GM23338 (cell line): ENCODE measurements around the gene GET4. TPM values are rescaled to one million over a fixed set of nuclear protein-coding genes. Genes with fewer than 3 reads are reported as not detected.

ENCODE experiments used
- polyA plus RNA-seq: library from polyadenylated mRNA; unstranded; fragments of >200 nt; fragmentation: Nextera tagmentation; extraction: Ambion mirVana; gene quantifications from 2 replicates; pipeline ENCODE4 v1.2.1, GENCODE V29; 2016
- total RNA-seq: library from RNA; depleted of rRNA; stranded (reverse); fragments of >200 nt; shearing (Covaris generic); gene quantifications from 2 replicates; pipeline ENCODE4 v1.2.3, GENCODE V29; 2014; rRNA removed
- TF ChIP-seq, protein P1 (sequence below), 2 experiments: fragments of 200-600 bp in 1 of 2; sonication (generic) in 1 of 2; conservative IDR thresholded peaks; 2 replicates each; pipeline versions ENCODE4 v1.5.1 to v1.6.1; 2016 to 2017; ENCODE audit warnings: antibody characterized with exemption in 2 of 2, low read depth in 2 of 2, mild to moderate bottlenecking in 2 of 2, moderate library complexity in 1 of 2

GET4 gene
- total and polyA plus RNA-seq, 2 experiments from 2014 or later, result 48.0 to 79.1 TPM

DNA sequence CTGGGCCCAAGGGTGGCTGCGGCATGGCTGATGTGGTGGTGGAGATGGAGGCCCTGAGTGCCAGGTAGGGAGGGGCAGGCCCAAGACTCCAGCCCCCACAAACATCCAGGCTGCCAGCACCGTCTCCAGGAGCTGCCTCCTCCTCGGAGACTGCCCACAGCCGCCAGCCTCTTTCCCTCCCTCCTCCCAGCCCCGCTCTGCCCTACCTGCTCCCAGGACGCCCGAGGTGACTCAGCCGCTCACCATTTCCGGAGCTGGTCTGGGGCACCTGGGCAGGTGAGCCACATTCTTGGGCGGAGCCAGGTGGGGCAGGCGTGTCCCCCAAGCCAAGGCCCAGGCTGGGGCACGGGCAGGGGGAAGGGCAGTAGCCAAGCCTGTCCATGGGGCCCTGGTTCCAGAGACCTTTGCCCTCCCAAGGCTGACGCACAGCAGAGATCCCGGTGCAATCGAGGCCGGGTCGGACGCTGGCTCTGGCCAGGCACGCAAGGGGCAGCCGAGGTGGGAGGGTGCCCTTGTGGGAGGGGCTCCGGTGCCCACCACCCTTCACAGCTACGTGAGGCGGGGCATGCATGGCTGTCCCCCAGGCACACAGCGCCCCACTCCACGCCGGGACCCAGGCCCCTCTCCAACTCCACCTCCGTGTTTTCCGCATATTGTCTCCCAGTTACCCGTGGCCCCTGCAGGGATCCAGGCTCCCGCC lies 69.4 kb downstream of the GET4 start (continued):
- TF ChIP-seq, protein P1, sequence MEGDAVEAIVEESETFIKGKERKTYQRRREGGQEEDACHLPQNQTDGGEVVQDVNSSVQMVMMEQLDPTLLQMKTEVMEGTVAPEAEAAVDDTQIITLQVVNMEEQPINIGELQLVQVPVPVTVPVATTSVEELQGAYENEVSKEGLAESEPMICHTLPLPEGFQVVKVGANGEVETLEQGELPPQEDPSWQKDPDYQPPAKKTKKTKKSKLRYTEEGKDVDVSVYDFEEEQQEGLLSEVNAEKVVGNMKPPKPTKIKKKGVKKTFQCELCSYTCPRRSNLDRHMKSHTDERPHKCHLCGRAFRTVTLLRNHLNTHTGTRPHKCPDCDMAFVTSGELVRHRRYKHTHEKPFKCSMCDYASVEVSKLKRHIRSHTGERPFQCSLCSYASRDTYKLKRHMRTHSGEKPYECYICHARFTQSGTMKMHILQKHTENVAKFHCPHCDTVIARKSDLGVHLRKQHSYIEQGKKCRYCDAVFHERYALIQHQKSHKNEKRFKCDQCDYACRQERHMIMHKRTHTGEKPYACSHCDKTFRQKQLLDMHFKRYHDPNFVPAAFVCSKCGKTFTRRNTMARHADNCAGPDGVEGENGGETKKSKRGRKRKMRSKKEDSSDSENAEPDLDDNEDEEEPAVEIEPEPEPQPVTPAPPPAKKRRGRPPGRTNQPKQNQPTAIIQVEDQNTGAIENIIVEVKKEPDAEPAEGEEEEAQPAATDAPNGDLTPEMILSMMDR (conservative IDR thresholded peaks at IDR 0.05; ENCODE audit: low read depth in 2 of 2), result no peak

Other genes with a start within 250 kb of the GET4 start
- gene DNAAF5, start 149.9 kb upstream of the GET4 start, total RNA-seq, result 74.0 and 86.7 TPM in 2 replicates
- gene DNAAF5, start 149.9 kb upstream of the GET4 start, polyA plus RNA-seq, result 20.4 and 20.9 TPM in 2 replicates
- 34.7 and 36.7 TPM in 2 replicates for gene PRKAR1B, start 149.3 kb upstream of the GET4 start, total RNA-seq
- 30.6 and 35.7 TPM in 2 replicates for gene PRKAR1B, start 149.3 kb upstream of the GET4 start, polyA plus RNA-seq
- gene SUN1, start 44.1 kb upstream of the GET4 start, total RNA-seq, result 143 and 145 TPM in 2 replicates
- 57.9 and 63.3 TPM in 2 replicates for gene SUN1, start 44.1 kb upstream of the GET4 start, polyA plus RNA-seq
- gene ADAP1, start 78.1 kb downstream of the GET4 start, total RNA-seq, result 4.3 and 9.6 TPM in 2 replicates
- 1.9 and 2.2 TPM in 2 replicates for gene ADAP1, start 78.1 kb downstream of the GET4 start, polyA plus RNA-seq
- gene COX19, start 99.0 kb downstream of the GET4 start, total RNA-seq, result 6.2 and 11.7 TPM in 2 replicates
- gene COX19, start 99.0 kb downstream of the GET4 start, polyA plus RNA-seq, result 12.6 and 13.9 TPM in 2 replicates
- not detected in 2 replicates for gene CYP2W1, start 106.6 kb downstream of the GET4 start, total RNA-seq
- not detected in 2 replicates for gene CYP2W1, start 106.6 kb downstream of the GET4 start, polyA plus RNA-seq
- gene GPR146, start 168.0 kb downstream of the GET4 start, total RNA-seq, result 0.16 and 0.28 TPM in 2 replicates
- 0.37 TPM in 1 of 2 replicates, not detected in the other for gene GPR146, start 168.0 kb downstream of the GET4 start, polyA plus RNA-seq
- gene GPER1, start 211.6 kb downstream of the GET4 start, total RNA-seq, result 2.8 TPM in 1 of 2 replicates, not detected in the other
- gene GPER1, start 211.6 kb downstream of the GET4 start, polyA plus RNA-seq, result 0.42 and 0.89 TPM in 2 replicates